Activated gamma-delta T cell treated with anti-CD3 and anti-CD28 coated beads, Interleukin-2, amount 50 U/mL, for 16 hours (primary cell): ENCODE data around the gene HIGD1B.

ENCODE experiments used
- DNase-seq: peaks from one replicate; pipeline ENCODE4 v3.0.0-alpha.2; 2020; ENCODE audit warnings: low read depth

HIGD1B gene

DNA sequence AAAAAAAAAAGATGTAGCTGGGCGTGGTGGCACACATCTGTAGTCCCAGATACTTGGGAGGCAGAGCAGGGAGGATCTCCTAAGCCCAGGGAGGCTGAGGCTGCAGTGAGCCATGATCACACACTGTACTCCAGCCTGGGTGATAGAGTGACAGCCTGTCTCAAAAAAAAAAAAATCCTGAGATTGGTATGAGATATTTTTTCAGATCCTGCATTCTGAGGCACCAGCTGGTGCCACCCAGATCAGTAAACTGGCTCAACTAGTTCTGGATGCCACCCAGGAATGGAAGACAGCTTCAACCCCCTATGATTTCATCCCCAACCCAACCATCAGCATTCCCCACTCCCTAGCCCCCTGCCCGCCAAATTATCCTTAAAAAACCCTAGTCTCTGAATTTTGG lies 10.5 kb upstream of the HIGD1B start:
- DNase-seq: no peak

DNA sequence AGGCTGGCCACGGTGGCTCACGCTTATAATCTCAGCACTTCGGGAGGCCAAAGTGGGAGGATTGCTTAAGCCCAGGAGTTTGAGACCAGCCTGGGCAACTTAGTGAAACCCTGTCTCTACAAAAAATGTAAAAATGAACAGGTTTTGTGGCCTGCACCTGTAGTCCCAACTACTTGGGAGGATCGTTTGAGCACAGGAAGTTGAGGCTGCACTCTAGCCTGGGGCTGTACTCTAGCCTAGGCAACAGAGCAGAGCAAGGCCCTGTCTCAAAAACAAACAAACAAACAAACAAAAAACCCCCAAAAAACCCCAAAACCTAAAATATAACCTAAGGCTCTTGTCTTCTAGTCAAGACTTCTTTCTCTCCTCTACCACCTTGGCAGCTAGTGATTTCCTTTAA lies 7.4 kb upstream of the HIGD1B start:
- no peak for DNase-seq

DNA sequence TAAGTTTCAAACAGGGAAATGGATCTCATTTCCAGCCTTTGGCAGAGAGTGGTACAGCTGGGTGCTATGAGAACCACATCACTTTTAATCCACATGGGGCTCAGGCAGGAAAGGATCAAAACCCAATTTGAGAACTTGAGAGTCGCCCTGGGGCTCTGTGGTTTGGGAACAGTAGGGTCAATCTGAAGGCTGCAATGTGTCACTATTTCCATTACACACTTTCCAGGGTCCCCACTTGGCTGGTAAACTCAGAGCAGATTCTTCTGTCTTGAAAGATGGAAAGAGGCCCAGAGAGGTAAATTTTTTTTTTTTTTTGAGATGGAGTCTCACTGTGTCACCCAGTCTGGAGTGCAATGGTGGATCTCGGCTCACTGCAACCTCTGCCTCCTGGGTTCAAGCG lies 6.7 kb upstream of the HIGD1B start:
- no peak for DNase-seq

DNA sequence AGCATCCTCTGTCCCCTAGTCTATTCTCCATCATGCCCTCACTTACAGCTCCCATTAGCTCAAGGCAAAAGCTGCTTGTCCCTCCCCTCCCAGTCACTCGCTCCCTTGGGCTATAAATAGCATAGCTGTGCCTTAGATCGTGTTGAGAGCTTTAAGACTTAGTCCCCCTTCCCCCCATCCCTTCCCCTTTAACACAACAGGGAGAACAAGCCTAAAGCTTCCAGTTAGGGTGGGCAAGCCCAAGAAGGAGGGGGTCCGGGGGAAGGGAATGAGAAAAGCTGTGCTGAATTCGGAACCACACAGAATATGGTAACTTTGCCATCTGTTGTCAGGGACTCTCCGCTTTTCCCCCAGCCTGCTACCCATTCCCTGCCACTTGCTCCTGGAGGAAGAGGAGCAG lies 4.9 kb upstream of the HIGD1B start:
- no peak for DNase-seq

DNA sequence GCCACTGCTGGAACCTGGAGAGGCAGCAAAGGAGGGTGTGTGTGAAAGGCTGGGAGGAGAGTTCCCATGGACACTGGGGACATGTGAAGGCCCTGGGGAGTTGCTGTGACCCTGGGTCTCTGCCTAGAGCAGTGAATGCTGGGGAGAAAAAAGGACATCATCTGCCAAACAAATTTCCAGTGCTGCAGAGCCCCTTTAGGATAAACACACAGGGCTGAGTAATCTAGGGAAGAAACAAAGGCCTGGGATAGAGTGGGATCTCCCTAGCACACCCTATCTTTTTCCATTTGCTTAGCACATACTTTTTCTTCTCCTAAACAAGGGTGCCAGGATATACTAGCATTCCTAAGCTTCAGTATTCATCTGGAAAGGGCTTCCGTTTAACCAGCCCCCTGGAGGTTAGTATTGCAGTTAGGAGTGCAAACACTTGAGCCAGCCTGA lies 3.3 kb upstream of the HIGD1B start:
- DNase-seq: no peak

DNA sequence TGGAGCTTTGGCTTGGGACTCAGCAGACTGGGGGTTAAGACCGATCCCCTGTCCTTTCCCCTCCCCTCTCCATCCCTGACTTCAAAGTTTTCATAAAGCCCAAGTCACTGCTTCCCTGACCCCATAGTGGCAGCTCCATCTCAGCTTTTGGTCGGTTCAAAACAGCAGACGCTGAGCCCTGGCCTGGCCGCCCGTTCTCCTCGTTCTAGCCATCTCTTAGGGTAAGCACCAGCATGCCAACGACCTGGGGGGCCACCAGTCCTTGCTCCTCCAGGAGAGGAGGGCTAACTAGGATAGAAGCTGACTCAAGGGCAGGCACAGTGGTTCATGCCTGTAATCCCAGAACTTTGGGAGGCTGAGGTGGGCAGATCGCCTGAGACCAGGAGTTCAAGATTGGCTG lies 1.5 kb upstream of the HIGD1B start:
- no peak for DNase-seq

DNA sequence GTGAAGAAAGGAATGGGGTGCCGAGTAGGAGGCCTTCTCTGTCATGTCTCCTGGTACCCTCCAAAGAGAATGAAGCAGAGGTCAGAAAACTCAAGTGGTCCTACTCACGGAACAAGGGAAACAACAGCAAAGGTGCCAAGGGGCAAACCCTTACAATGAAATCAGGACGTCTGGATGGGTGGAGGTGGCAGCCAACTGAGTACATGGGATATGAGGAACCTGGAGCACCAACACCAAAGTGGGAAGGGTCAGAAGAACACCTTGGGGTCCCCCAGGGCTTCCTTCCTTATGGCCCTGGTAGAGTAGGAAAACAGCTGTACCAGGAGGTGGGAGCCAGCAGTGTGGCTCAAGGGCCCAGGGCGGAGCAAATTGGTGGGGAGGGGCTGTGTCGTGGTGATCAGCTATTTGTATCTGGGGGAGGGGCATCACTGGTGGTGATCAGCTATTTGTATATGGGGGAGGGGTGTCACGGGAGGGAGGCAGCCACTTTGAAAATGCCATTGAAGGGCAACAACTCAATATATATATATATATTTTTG lies 643 bp downstream of the HIGD1B start:
- DNase-seq: no peak

DNA sequence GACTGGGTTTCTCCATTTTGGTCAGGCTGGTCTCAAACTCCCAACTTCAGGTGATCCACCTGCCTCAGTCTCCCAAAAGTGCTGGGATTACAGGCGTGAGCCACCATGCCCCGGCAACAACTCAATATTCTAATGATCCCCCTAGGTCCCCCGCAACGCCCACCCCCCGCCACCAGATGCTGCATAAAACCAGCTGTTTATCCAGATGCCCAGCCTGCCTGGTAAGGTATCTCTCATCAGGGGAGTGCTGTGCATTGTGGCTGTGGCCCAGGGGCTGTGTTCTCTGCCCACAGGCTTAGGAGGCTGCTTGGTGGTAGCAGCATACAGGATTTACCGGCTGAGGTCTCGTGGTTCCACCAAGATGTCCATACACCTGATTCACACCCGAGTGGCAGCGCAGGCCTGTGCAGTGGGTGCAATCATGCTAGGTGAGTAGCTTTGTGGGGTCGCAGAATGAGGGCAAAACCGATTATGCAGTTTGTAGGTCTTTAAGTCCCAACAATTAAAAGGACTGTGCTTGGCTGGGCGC lies 1.3 kb downstream of the HIGD1B start:
- no peak for DNase-seq

DNA sequence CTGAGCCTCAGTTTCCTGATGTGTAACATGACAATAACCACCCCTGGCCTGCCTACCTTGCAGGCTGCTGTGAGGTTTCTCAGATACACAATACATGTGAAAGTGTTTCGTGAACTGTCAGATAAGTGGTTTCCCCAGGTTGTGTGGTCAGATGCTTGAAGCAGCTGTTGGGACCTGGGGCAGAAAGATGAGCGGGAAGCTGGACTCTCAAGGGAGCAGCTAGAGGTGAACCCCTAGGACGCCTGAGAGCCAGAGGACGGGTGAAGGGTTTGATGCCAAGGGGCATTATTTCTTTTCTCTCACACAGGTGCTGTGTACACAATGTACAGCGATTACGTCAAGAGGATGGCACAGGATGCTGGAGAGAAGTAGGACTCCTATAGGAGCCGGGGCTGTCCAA lies 2.3 kb downstream of the HIGD1B start:
- no peak for DNase-seq

DNA sequence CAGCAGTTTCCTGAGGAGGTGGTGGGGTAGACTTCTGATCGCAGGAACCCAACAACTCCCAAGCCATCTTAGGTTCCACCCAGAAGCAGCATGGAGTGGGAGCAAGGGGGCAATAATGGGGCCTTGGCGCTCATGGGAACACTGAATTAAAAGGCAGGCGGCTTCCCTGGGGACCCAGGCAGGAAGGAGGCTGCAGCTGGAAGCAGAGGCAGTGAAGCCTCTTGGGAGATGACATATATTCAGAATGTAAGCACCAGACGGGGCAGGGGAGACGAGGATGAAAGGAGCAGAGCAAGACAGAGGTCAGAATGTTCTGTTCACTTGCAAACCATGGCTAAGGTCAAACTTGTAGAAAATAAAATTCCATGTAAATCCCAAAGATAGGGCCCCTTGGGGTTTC lies 2.9 kb downstream of the HIGD1B start:
- DNase-seq: no peak

DNA sequence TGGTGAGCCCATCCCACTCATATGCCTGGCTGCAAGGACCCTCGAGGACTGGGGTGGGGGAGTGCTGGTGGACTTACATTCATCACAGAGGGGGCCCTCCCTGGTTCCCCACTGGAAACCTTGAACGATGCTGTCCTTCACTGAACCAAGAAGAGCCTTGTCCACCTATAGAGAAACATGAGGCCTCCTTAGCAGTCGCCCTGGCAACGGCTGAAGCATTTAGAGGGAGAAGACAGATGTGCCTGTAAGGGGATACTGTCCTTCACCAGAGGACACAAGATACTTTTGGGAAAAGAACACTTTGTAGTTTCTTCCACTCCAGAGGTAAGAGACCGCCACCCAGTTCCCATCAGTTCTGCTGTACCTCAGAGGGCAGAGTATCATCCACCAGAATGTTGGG lies 6.5 kb downstream of the HIGD1B start:
- no peak for DNase-seq

DNA sequence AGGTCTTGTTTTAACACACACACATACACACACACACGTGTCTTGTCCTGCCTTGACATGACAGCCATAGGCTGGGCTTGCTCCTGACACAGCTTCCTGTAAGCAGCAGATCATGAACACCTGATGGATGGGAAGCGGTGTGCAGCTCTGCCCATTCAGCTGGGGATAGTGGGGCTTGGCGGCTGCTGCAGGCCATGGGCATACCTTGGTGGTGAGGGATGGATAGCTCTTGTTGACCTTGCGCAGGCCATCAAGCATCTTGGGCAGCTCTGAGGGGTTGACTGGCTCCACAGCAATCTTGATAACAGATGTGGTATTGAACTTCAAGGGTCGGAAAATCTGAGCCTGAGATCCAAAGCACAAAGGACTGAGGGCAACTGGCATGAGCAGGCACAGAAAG lies 12.0 kb downstream of the HIGD1B start:
- DNase-seq: no peak

DNA sequence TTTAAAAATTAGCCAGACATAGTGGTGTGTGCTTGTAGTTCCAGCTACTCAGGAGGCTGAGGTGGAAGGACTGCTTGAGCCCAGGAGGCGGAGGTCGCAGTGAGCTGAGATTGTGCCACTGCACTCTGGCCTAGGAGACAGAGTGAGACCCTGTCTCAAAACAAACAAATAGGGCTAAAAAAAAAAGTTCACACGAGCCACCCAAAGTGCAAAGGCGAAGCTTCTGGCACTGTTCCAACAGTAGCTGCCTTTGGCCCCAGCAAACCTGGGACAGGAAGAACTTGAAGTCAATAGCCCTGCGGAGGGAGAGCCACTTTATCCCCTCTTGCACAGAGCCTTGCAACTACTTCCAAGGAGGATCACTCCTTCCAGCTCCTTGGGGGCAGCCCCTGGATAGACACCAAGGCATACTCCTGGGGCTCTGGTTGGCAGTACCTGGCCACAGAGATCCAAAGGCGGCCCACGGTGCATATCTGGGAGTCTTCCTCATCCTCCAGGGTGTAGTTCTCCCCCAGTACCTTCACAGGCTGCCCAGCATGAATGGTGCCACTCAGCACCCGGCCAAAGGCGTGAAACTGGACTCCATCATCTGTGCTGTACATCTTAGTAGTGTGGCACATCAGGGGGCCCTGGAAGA lies 14.7 kb downstream of the HIGD1B start:
- no peak for DNase-seq

DNA sequence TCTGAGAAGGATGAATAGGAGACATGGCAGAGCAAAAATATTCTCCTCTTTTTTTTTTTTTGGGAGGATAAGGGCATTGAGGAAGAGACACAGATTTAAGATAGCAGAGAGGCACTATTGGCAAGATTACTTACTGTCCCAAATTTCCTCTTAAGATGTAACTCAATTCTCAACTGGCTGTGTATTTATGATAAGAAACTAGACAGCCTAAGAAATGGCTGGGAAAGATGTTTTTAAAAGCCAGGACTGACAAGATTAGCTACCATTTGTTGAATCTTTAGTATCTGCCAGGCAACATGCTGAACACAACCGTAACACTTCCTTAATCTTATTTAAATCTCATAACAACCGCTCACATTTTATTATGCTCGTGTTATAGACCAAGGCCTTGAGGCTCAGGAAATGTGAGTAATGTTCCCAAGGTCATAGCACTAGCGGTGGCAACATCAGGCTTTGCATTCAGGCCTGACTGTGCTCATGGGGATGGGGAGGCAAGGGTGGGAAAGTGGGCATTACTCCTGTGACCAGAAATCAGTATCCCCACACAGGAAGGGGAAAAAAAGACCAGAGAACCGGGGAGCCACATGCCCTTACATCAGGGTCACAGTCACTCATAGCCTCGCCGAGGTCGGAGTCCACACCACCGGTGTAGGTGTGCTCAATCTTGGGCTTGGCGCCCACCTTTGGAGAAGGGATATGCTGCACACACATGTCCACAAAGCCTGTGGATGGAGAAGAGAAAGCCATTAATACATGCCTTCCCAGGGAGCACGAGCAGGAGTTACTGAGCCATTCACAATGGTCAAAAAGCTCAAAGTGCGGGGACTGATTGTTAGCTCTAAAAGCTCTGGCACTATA lies 15.6 kb downstream of the HIGD1B start:
- DNase-seq: no peak

DNA sequence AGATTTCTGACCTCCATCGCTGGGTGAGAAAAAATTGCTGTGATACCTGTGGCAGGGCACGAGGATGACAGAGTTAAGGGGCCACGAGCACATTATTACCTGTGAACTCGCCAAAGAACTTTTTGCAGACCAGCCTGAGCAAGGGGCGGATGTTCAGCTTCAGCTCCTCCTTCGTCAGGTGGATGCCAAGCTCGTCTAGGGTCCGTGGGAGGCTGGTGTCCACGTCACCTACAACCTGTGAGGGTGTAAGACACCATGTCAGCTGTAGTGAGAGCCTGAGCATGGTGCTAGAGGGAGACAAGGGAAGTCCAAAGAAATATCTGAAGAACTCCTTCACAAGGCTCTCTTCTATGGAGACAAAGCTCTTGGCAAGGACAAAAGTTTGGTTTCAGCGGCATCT lies 17.1 kb downstream of the HIGD1B start:
- DNase-seq: no peak

DNA sequence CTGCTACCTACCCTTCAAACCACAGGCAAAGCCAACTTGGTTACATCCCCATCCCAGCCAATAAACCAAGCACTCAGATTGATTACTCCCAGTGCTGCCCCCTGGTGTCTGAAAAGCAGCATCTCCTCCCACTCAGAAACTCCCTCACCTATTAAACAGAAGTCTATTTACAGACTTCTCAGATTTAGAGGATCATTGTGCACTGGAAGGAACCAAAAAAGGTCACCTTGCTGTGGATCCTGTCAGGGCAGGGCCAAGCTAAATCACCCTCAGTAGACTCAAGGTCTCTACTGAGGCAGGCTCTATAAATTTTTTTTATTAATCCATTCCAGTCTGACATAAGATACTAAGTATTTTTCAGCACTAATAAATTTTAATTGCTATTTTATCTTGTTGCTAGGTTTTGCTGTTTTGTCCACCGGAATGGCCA lies 17.6 kb downstream of the HIGD1B start:
- peak; percentile 56 for DNase-seq

DNA sequence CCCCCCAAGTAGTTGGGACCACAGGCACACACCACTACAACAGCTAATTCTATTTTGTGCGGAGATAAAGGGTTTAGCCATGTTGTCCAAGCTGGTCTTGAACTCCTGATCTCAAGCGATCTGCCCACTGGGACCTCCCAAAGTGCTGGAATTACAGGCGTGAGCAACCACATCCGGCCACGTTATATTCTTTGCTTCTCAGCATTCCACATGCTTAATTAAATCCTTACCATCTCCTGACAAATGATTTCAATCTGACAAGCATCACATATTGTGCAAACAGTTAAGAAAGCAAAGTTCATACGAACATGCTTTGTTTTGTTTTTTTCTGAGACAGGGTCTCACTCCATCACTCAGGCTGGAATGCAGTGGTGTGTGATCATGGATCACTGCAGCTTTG lies 18.2 kb downstream of the HIGD1B start:
- DNase-seq: no peak

DNA sequence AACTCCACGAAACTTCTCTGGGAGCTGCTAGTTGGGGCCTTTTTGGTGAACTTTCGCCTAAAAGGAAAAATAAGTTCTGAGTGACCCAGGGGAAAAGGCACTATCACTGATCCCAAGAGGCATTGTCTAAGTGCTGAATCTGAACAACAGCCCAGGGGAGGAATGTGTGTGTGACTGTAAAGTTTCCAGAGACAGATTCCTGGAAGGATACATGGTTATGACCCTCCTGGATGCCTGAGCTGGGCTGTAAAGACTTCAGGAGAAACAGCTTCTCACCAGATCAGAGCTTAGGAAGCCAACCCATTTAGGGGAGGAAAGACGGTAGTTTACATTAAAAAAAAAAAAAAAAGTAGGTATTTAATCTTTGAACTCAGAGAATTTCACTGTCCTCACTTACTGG lies 20.2 kb downstream of the HIGD1B start:
- no peak for DNase-seq

DNA sequence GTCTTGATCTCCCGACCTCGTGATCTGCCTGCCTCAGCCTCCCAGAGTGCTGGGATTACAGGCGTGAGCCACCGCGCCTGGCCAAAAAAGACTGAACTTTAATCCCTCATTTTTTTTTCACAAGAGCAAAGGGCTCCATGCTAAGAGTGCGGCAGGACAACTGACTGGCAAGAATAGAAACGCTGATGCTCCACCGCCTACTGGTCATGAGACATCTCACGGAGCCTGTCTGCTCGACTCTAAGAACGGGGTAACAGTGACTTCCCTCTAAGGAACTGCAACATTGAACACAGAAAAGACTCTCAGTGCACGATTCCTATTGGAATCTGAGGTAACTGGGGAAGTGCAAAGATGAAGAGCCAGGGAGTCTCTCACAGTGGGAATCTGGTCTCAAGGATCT lies 23.9 kb downstream of the HIGD1B start:
- no peak for DNase-seq

DNA sequence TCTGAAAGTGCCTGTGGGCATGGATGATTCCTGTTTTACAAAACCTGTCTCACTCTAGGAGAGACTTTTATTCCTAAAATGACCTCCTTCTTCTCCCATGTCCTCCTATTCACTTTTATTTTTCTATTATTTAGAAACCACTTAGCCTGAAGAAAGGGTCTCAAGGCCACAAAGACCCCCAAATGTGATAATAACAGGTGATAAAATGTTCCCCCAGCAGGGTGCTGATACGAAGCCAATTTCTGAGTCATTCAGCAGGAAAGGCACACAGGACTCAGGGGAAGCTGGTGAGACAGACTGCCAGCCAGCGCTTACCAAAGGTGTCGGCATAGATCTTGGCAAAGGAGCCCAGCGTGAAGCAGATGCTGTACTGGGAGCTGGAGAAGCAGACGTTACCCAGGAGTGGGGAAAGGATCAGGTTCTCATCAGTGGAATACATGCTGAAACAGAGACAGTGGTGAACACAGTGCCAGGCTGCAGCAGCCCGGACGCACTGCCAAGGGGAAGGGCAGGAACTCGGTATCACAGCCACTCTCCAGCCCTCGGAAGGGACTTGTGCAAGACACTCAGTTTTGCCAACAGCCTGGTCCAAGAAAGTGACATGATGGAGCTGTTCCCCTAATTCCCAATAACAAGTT lies 24.6 kb downstream of the HIGD1B start:
- no peak for DNase-seq

DNA sequence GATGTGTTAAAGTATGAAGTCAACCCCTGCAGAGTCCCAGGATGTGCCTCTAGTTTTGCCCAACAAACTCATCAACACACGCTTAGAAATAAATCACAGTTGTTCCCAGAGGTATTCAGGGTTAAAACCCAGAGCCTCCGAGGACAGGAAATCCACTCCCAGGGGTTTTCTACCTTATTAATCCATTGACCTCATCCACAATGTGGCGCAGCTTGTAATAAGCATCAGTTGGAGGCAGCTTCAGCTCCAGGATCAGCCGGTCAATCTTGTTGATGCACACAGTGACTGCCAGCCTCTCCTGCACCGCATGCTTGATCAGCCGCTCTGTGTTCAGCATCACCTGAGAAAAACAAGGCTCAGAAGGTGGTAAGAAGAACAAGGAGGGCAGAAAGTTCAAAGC lies 28.1 kb downstream of the HIGD1B start:
- DNase-seq: no peak

DNA sequence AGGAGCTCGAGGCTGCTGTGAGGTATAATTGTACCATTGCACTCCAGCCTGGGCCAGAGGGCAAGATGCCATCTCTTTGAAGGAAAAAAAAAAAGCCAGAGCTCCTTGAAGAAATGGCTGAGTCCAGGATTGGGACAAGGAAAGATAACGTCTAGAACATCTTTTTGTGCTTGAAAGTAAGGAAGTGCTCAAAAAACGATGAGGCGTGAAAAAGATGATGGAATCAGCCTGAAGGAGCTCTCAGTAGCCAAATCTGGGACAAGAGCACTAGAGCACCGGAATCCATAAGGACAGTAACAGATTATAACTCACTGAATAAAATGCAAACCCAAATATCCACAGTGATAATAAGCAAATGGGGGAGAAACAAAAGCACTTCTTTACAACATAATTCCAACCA lies 29.4 kb downstream of the HIGD1B start:
- DNase-seq: no peak
